ENCODE measurements around the gene TBKBP1. TPM values are rescaled to one million over a fixed set of nuclear protein-coding genes. Genes with fewer than 3 reads are reported as not detected.

TBKBP1 gene
- total and polyA plus RNA-seq, 2 of the 4 experiments (the other 2 are of a cell fraction) = 3.4 to 8.5 TPM

GRCh38 chr17:47702391-47702995 lies 8.5 kb downstream of the TBKBP1 start:
- CTCF ChIA-PET = no interaction called here

More at GRCh38 chr17:47702391-47702995, 8.5 kb downstream of the TBKBP1 start:
- no peak overlapping the region for H2BK5ac ChIP-seq (ENCODE audit: low read depth, low read length, poor library complexity, severe bottlenecking)
- no peak overlapping the region for H3K27ac ChIP-seq (ENCODE audit: insufficient read depth, low read length)
- H3K4ac ChIP-seq (ENCODE audit: low read depth, low read length) = no peak overlapping the region
- H3K18ac ChIP-seq (ENCODE audit: low read depth, low read length) = no peak overlapping the region
- no peak overlapping the region for H4K5ac ChIP-seq (ENCODE audit: low read depth, low read length)
- no peak overlapping the region for H3K56ac ChIP-seq (ENCODE audit: extremely low read depth, insufficient read depth, low read length)
- no peak overlapping the region for H2AK5ac ChIP-seq (ENCODE audit: low read depth, low read length)
- H2AK9ac ChIP-seq (replicated peaks; ENCODE audit: low read depth, low read length, poor library complexity) = no peak overlapping the region
- H4K20me1 ChIP-seq (ENCODE audit: insufficient read depth, low read length) = peaks cover 16% of the 10 kb centered on the region
- DNase-seq = no peak
- H4K8ac ChIP-seq (ENCODE audit: low read depth in 2 of 2, low read length in 2 of 2) = no peak overlapping the region
- no peak for TF ChIP-seq RCOR1 (IDR thresholded peaks at IDR 0.05; ENCODE audit: insufficient replicate concordance, low read length)
- TF ChIP-seq, protein P1, sequence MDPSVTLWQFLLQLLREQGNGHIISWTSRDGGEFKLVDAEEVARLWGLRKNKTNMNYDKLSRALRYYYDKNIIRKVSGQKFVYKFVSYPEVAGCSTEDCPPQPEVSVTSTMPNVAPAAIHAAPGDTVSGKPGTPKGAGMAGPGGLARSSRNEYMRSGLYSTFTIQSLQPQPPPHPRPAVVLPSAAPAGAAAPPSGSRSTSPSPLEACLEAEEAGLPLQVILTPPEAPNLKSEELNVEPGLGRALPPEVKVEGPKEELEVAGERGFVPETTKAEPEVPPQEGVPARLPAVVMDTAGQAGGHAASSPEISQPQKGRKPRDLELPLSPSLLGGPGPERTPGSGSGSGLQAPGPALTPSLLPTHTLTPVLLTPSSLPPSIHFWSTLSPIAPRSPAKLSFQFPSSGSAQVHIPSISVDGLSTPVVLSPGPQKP (IDR thresholded peaks at IDR 0.05; ENCODE audit: borderline replicate concordance, low read depth, low read length) = no peak
- no peak for TF ChIP-seq RFX5 (IDR thresholded peaks at IDR 0.05; ENCODE audit: low read depth, low read length)
- no peak for TF ChIP-seq MXI1 (IDR thresholded peaks at IDR 0.05; ENCODE audit: borderline replicate concordance, low read depth, low read length)
- peaks cover 18% of the 10 kb centered on the region; the same call in 1 of the 2 replicates for H3K36me3 ChIP-seq (ENCODE audit: control insufficient read depth, insufficient read depth, low read length)
- POLR2A ChIA-PET (ENCODE audit: unreplicated experiment) = no interaction called here
- H3K4me3 ChIP-seq (ENCODE audit: insufficient read depth, low read depth, low read length) = no peak overlapping the region
- H3K9me1 ChIP-seq (ENCODE audit: insufficient read depth, low read length) = peaks cover 3% of the 10 kb centered on the region; the same call in 1 of the 2 replicates
- no peak overlapping the region for H3K9ac ChIP-seq (ENCODE audit: low read depth, low read length)
- dilution Hi-C loops (cut with HindIII; ENCODE audit: low sequenced_read_pairs, unreplicated experiment) (no loop called here), intact Hi-C loops (cut with micrococcal nuclease) (no loop called here), in situ Hi-C loops (cut with MboI; ENCODE audit: low sequenced_read_pairs) (no loop called here)
- 79% methylated on average over 2 of the region's 12 CpGs; no CpG with 5 or more reads in 1 of the 2 experiments for WGBS, 2 experiments (ENCODE audit: extremely low coverage in 2 of 2, insufficient read length in 1 of 2)
- no peak overlapping the region for H2AFZ ChIP-seq (replicated peaks; ENCODE audit: low read length, poor library complexity)
- H2BK120ac ChIP-seq (ENCODE audit: low read depth, low read length) = no peak overlapping the region
- BruUV-seq (replicated peaks) = no TSS peak
- no peaks in the 10 kb centered on the region for H3K9me3 ChIP-seq (ENCODE audit: control insufficient read depth, insufficient read depth, low read length)
- H2BK20ac ChIP-seq (ENCODE audit: low read depth, low read length) = no peak overlapping the region
- no peaks in the 10 kb centered on the region for H3K79me1 ChIP-seq (ENCODE audit: low read depth in 1 of 2, low read length in 2 of 2)
- no peak for ATAC-seq (ENCODE audit: low read depth)
- no peak overlapping the region for H2BK15ac ChIP-seq (ENCODE audit: low read depth, low read length)
- no peaks in the 10 kb centered on the region for H3K27me3 ChIP-seq (ENCODE audit: control insufficient read depth, insufficient read depth, low read length)
- H3K4me1 ChIP-seq (ENCODE audit: control insufficient read depth, insufficient read depth, low read length) = no peaks in the 10 kb centered on the region
- no peak overlapping the region for H3K14ac ChIP-seq (replicated peaks; ENCODE audit: low read depth, low read length)
- no peak overlapping the region for H3K4me2 ChIP-seq (ENCODE audit: low read depth, low read length)
- no peak overlapping the region for H3K23ac ChIP-seq (ENCODE audit: low read depth, low read length)
- no peak overlapping the region for H4K91ac ChIP-seq (ENCODE audit: insufficient read depth, low read depth, low read length)

Data from IMR-90 (cell line).